ENCODE results near the gene TNNT3. TPM values are rescaled to one million over a fixed set of nuclear protein-coding genes. Genes with fewer than 3 reads are reported as not detected.

Gene TNNT3
- total RNA-seq, 1 experiment from 2014 or later, result not detected

DNA sequence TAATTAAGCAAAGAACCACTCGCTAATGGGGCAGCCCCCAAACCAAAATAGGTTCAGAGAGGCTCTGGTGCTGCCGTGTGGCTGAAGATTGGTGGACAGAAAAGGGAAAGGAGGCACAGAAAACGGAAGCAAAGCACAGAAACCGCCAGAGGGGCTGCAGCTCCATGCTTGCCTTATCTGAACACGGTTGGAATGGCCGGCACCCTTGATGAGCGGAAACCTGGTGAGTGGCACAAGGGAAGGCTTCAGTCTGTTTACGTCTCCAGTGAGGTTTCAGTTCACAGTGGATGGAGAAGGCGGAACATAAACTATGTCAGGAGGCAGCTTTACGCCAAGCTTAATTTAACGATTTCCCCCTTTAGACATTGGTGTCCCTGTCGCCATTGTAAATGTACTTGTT, 22.6 kb upstream of the TNNT3 start:
- POLR2A ChIA-PET (ENCODE audit: low non-redundant PET), result no interaction called here
- intact Hi-C loops (cut with micrococcal nuclease; ENCODE audit: unreplicated experiment), result no loop called here
- CTCF ChIA-PET, result no interaction called here
- Histone ChIP-seq H3K4me1 (ENCODE audit: insufficient read depth, low read length, poor library complexity, severe bottlenecking) (no peaks in the 10 kb centered on the region), H3K27me3 (replicated peaks; ENCODE audit: insufficient read depth, low read depth, low read length, poor library complexity) (no peaks in the 10 kb centered on the region), H3K27ac (ENCODE audit: low read depth, low read length, poor library complexity, severe bottlenecking) (no peak overlapping the region), H3K9me3 (ENCODE audit: low read depth, low read length, poor library complexity, severe bottlenecking) (no peaks in the 10 kb centered on the region), H3K4me3 (ENCODE audit: low read depth, low read length, poor library complexity, severe bottlenecking) (no peak overlapping the region), H3K36me3 (ENCODE audit: insufficient read depth, low read length, poor library complexity, severe bottlenecking) (no peaks in the 10 kb centered on the region)
- TF ChIP-seq, protein P1, sequence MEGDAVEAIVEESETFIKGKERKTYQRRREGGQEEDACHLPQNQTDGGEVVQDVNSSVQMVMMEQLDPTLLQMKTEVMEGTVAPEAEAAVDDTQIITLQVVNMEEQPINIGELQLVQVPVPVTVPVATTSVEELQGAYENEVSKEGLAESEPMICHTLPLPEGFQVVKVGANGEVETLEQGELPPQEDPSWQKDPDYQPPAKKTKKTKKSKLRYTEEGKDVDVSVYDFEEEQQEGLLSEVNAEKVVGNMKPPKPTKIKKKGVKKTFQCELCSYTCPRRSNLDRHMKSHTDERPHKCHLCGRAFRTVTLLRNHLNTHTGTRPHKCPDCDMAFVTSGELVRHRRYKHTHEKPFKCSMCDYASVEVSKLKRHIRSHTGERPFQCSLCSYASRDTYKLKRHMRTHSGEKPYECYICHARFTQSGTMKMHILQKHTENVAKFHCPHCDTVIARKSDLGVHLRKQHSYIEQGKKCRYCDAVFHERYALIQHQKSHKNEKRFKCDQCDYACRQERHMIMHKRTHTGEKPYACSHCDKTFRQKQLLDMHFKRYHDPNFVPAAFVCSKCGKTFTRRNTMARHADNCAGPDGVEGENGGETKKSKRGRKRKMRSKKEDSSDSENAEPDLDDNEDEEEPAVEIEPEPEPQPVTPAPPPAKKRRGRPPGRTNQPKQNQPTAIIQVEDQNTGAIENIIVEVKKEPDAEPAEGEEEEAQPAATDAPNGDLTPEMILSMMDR (conservative IDR thresholded peaks at IDR 0.05; ENCODE audit: low read depth, low read length), result no peak
- no peak for TF ChIP-seq EZH2 (IDR thresholded peaks at IDR 0.05; ENCODE audit: borderline replicate concordance, low read depth, low read length, poor library complexity, severe bottlenecking)
- no peak for DNase-seq (ENCODE audit: low spot score)
- BruUV-seq (replicated peaks), result no TSS peak

DNA sequence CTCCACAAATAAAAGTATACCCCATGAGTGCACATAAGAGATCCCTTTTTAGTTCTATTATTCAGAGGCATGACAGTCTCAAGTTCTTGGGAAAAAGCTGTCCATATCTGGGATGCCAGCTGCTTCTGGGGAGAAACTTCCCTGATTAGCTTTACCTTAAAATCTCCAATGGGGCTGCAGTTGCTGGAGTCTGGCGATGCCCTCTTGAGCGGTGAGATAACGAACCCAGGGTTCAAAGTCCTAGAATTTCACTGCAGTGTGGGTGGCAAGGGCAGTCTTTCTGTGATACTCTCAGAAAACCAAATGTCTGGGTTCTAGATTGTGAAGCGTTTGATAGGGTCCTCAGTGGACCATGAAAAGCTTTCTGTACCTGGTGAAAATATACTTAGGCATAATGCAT, 20.4 kb upstream of the TNNT3 start:
- Histone ChIP-seq H3K27ac (ENCODE audit: low read depth, low read length, poor library complexity, severe bottlenecking) (no peak overlapping the region), H3K4me1 (ENCODE audit: insufficient read depth, low read length, poor library complexity, severe bottlenecking) (no peaks in the 10 kb centered on the region), H3K36me3 (ENCODE audit: insufficient read depth, low read length, poor library complexity, severe bottlenecking) (no peaks in the 10 kb centered on the region), H3K4me3 (ENCODE audit: low read depth, low read length, poor library complexity, severe bottlenecking) (no peak overlapping the region), H3K9me3 (ENCODE audit: low read depth, low read length, poor library complexity, severe bottlenecking) (no peaks in the 10 kb centered on the region), H3K27me3 (replicated peaks; ENCODE audit: insufficient read depth, low read depth, low read length, poor library complexity) (no peaks in the 10 kb centered on the region)
- intact Hi-C loops (cut with micrococcal nuclease; ENCODE audit: unreplicated experiment), result no loop called here
- TF ChIP-seq, protein P1 (conservative IDR thresholded peaks at IDR 0.05; ENCODE audit: low read depth, low read length), result no peak
- no peak for TF ChIP-seq EZH2 (IDR thresholded peaks at IDR 0.05; ENCODE audit: borderline replicate concordance, low read depth, low read length, poor library complexity, severe bottlenecking)
- no TSS peak for BruUV-seq (replicated peaks)
- CTCF ChIA-PET, result no interaction called here
- POLR2A ChIA-PET (ENCODE audit: low non-redundant PET), result no interaction called here
- DNase-seq (ENCODE audit: low spot score), result no peak

DNA sequence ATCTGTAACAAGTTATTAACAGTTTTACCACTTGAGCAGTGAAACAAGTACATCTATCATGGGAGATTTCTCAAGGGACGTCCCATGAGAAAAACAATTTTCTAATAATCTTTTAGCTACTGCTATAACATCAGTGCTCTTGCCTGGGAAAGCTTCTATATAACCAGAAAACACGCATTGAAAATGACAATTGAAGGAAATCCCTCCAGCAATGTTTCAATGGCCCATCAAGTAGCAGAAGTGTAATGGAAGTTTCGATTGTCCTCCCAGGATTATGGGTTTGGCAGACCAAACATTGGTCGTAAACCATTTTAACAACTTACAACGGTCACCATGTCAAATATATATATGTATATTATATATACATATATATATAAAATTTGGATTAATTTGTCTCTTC, 19.8 kb upstream of the TNNT3 start:
- H3K4me1 ChIP-seq (ENCODE audit: insufficient read depth, low read length, poor library complexity, severe bottlenecking), result no peaks in the 10 kb centered on the region
- ChIA-PET POLR2A (ENCODE audit: low non-redundant PET) (no interaction called here), CTCF (no interaction called here)
- no TSS peak for BruUV-seq (replicated peaks)
- H3K4me3 ChIP-seq (ENCODE audit: low read depth, low read length, poor library complexity, severe bottlenecking), result no peak overlapping the region
- intact Hi-C loops (cut with micrococcal nuclease; ENCODE audit: unreplicated experiment), result no loop called here
- no peaks in the 10 kb centered on the region for H3K27me3 ChIP-seq (replicated peaks; ENCODE audit: insufficient read depth, low read depth, low read length, poor library complexity)
- no peaks in the 10 kb centered on the region for H3K36me3 ChIP-seq (ENCODE audit: insufficient read depth, low read length, poor library complexity, severe bottlenecking)
- no peaks in the 10 kb centered on the region for H3K9me3 ChIP-seq (ENCODE audit: low read depth, low read length, poor library complexity, severe bottlenecking)
- TF ChIP-seq, protein P1 (conservative IDR thresholded peaks at IDR 0.05; ENCODE audit: low read depth, low read length), result no peak
- TF ChIP-seq EZH2 (IDR thresholded peaks at IDR 0.05; ENCODE audit: borderline replicate concordance, low read depth, low read length, poor library complexity, severe bottlenecking), result no peak
- no peak for DNase-seq (ENCODE audit: low spot score)
- no peak overlapping the region for H3K27ac ChIP-seq (ENCODE audit: low read depth, low read length, poor library complexity, severe bottlenecking)

All from A673 (cell line).